Activated naive CD8-positive, alpha-beta T cell treated with anti-CD3 and anti-CD28 coated beads, Interleukin-2, amount 50 U/mL, for 24 hours (primary cell): Measurements from ENCODE around the gene PIP5K1C.

Experiments used
- ATAC-seq: fragments of 150-1000 bp; cut with Tn5 transposase; one replicate; pipeline ENCODE4 v1.10.0; 2021
- DNase-seq: peaks from one replicate; pipeline ENCODE4 v3.0.0; 2021
- H3K27ac Mint-ChIP-seq: one replicate; pipeline ENCODE4 v1.8.0; 2021; ENCODE audit warnings: mild to moderate bottlenecking, mixed read lengths
- H3K27me3 Mint-ChIP-seq: one replicate; pipeline ENCODE4 v1.8.0; 2021; ENCODE audit warnings: mixed read lengths
- H3K36me3 Mint-ChIP-seq: one replicate; pipeline ENCODE4 v1.8.0; 2021; ENCODE audit warnings: low read depth, mixed read lengths
- H3K4me1 Mint-ChIP-seq: one replicate; pipeline ENCODE4 v1.8.0; 2021; ENCODE audit warnings: mixed read lengths
- H3K4me3 Mint-ChIP-seq: one replicate; pipeline ENCODE4 v1.8.0; 2021; ENCODE audit warnings: mild to moderate bottlenecking, moderate library complexity, mixed read lengths
- H3K9me3 Mint-ChIP-seq: one replicate; pipeline ENCODE4 v1.8.0; 2021; ENCODE audit warnings: mixed read lengths

The PIP5K1C gene

GRCh38 chr19:3700242-3701032 is at the start of gene PIP5K1C:
PIP5K1C (minus strand) TSS chr19:3700468; CDS start chr19:3700390, 78 bp downstream.
- H3K36me3 Mint-ChIP-seq = peaks cover 1% of the 10 kb centered on the region
- H3K4me1 Mint-ChIP-seq = peaks cover 17% of the 10 kb centered on the region
- DNase-seq = peak; percentile 97
- peak within 1 kb of the TSS; percentile 46 for H3K27ac Mint-ChIP-seq
- peak; percentile 85 for ATAC-seq
- no peaks in the 10 kb centered on the region for H3K27me3 Mint-ChIP-seq
- H3K9me3 Mint-ChIP-seq = no peaks in the 10 kb centered on the region
- peak within 1 kb of the TSS; percentile 86 for H3K4me3 Mint-ChIP-seq

GRCh38 chr19:3748965-3749364 is 48.7 kb upstream of the PIP5K1C start:
- no peak for ATAC-seq
- no peaks in the 10 kb centered on the region for H3K4me1 Mint-ChIP-seq
- no peaks in the 10 kb centered on the region for H3K27me3 Mint-ChIP-seq

GRCh38 chr19:3746371-3747056 is 46.2 kb upstream of the PIP5K1C start:
- DNase-seq (no peak), ATAC-seq (no peak)
- no peaks in the 10 kb centered on the region for H3K4me1 Mint-ChIP-seq
- peaks cover 6% of the 10 kb centered on the region for H3K36me3 Mint-ChIP-seq
- no peaks in the 10 kb centered on the region for H3K27me3 Mint-ChIP-seq
- H3K9me3 Mint-ChIP-seq = no peaks in the 10 kb centered on the region
- H3K27ac Mint-ChIP-seq = no peak overlapping the region
- H3K4me3 Mint-ChIP-seq = no peak overlapping the region

More at GRCh38 chr19:3748965-3749364, 48.7 kb upstream of the PIP5K1C start:
- no peak overlapping the region for H3K4me3 Mint-ChIP-seq
- no peaks in the 10 kb centered on the region for H3K9me3 Mint-ChIP-seq
- H3K36me3 Mint-ChIP-seq = peaks cover 7% of the 10 kb centered on the region
- H3K27ac Mint-ChIP-seq = no peak overlapping the region
- DNase-seq = no peak

- Mint-ChIP-seq H3K4me3 (no peak overlapping the region), H3K27ac (no peak overlapping the region), H3K4me1 (no peaks in the 10 kb centered on the region), H3K36me3 (peaks cover 3% of the 10 kb centered on the region), H3K27me3 (no peaks in the 10 kb centered on the region), H3K9me3 (no peaks in the 10 kb centered on the region)
- ATAC-seq (no peak), DNase-seq (no peak)
Observed at GRCh38 chr19:3745363-3746045, 45.2 kb upstream of the PIP5K1C start.

GRCh38 chr19:3743486-3743885 is 43.2 kb upstream of the PIP5K1C start:
- Mint-ChIP-seq H3K4me3 (no peak overlapping the region), H3K9me3 (no peaks in the 10 kb centered on the region), H3K4me1 (peaks cover 11% of the 10 kb centered on the region), H3K27me3 (no peaks in the 10 kb centered on the region), H3K36me3 (no peaks in the 10 kb centered on the region), H3K27ac (no peak overlapping the region)
- ATAC-seq (no peak), DNase-seq (no peak)

GRCh38 chr19:3740431-3740830 is 40.2 kb upstream of the PIP5K1C start:
- H3K4me3 Mint-ChIP-seq = no peak overlapping the region
- no peaks in the 10 kb centered on the region for H3K36me3 Mint-ChIP-seq
- H3K27ac Mint-ChIP-seq = no peak overlapping the region
- no peaks in the 10 kb centered on the region for H3K9me3 Mint-ChIP-seq
- no peak for ATAC-seq
- H3K4me1 Mint-ChIP-seq = peaks cover 17% of the 10 kb centered on the region
- H3K27me3 Mint-ChIP-seq = no peaks in the 10 kb centered on the region
- DNase-seq = no peak

- Mint-ChIP-seq H3K27ac (no peak overlapping the region), H3K27me3 (no peaks in the 10 kb centered on the region), H3K36me3 (no peaks in the 10 kb centered on the region), H3K4me3 (no peak overlapping the region), H3K4me1 (peaks cover 17% of the 10 kb centered on the region), H3K9me3 (no peaks in the 10 kb centered on the region)
- DNase-seq (no peak), ATAC-seq (no peak)
Observed at GRCh38 chr19:3738477-3739220, 38.4 kb upstream of the PIP5K1C start.

- H3K27me3 Mint-ChIP-seq = no peaks in the 10 kb centered on the region
- H3K4me3 Mint-ChIP-seq = no peak overlapping the region
- no peaks in the 10 kb centered on the region for H3K36me3 Mint-ChIP-seq
- H3K9me3 Mint-ChIP-seq = no peaks in the 10 kb centered on the region
- H3K4me1 Mint-ChIP-seq = peaks cover 17% of the 10 kb centered on the region
- DNase-seq (no peak), ATAC-seq (no peak)
- H3K27ac Mint-ChIP-seq = no peak overlapping the region
Observed at GRCh38 chr19:3737487-3738205, 37.4 kb upstream of the PIP5K1C start.

GRCh38 chr19:3736106-3736724 is 35.9 kb upstream of the PIP5K1C start:
- no peak overlapping the region for H3K4me3 Mint-ChIP-seq
- no peaks in the 10 kb centered on the region for H3K36me3 Mint-ChIP-seq
- ATAC-seq = no peak
- H3K27me3 Mint-ChIP-seq = no peaks in the 10 kb centered on the region
- no peak for DNase-seq
- H3K9me3 Mint-ChIP-seq = no peaks in the 10 kb centered on the region
- H3K27ac Mint-ChIP-seq = no peak overlapping the region
- H3K4me1 Mint-ChIP-seq = peaks cover 17% of the 10 kb centered on the region

- Mint-ChIP-seq H3K36me3 (no peaks in the 10 kb centered on the region), H3K27me3 (no peaks in the 10 kb centered on the region), H3K9me3 (no peaks in the 10 kb centered on the region), H3K27ac (no peak overlapping the region), H3K4me3 (no peak overlapping the region), H3K4me1 (peaks cover 12% of the 10 kb centered on the region)
- DNase-seq = no peak
- no peak for ATAC-seq
Observed at GRCh38 chr19:3734310-3734600, 34.0 kb upstream of the PIP5K1C start.

GRCh38 chr19:3733549-3734309 is 33.5 kb upstream of the PIP5K1C start:
- Mint-ChIP-seq H3K27me3 (no peaks in the 10 kb centered on the region), H3K9me3 (no peaks in the 10 kb centered on the region), H3K4me1 (peaks cover 7% of the 10 kb centered on the region), H3K36me3 (no peaks in the 10 kb centered on the region), H3K27ac (no peak overlapping the region), H3K4me3 (no peak overlapping the region)
- ATAC-seq (no peak), DNase-seq (no peak)

- Mint-ChIP-seq H3K27ac (no peak overlapping the region), H3K27me3 (no peaks in the 10 kb centered on the region), H3K36me3 (no peaks in the 10 kb centered on the region), H3K9me3 (no peaks in the 10 kb centered on the region), H3K4me1 (peaks cover 2% of the 10 kb centered on the region), H3K4me3 (no peak overlapping the region)
- DNase-seq = no peak
- ATAC-seq = no peak
Observed at GRCh38 chr19:3732108-3732507, 31.8 kb upstream of the PIP5K1C start.

GRCh38 chr19:3730457-3730958 is 30.2 kb upstream of the PIP5K1C start:
- Mint-ChIP-seq H3K4me1 (peaks cover 2% of the 10 kb centered on the region), H3K27me3 (no peaks in the 10 kb centered on the region), H3K9me3 (no peaks in the 10 kb centered on the region), H3K4me3 (no peak overlapping the region), H3K27ac (no peak overlapping the region), H3K36me3 (no peaks in the 10 kb centered on the region)
- DNase-seq = no peak
- no peak for ATAC-seq
